Immature natural killer cell (primary cell): ENCODE measurements around the gene PTOV1. TPM values are rescaled to one million over a fixed set of nuclear protein-coding genes. Genes with fewer than 3 reads are reported as not detected.
A peak's percentile ranks its signal among the peaks of the same experiment; 100 is the strongest.

Source experiments
- DNase-seq, 3 donors: peaks; one replicate each; pipeline ENCODE4 v3.0.0; 2022; ENCODE audit warnings: mixed read lengths in 1 of 3
- H3K27ac Mint-ChIP-seq, 6 donors: one replicate each; pipeline ENCODE4 v1.8.0; 2020; ENCODE audit warnings: mixed read lengths in 6 of 6, mild to moderate bottlenecking in 5 of 6, inconsistent platforms in 4 of 6, moderate library complexity in 3 of 6
- H3K27me3 Mint-ChIP-seq, 3 donors: one replicate each; pipeline ENCODE4 v1.8.0; 2020 to 2021; ENCODE audit warnings: low read depth in 3 of 3, mild to moderate bottlenecking in 3 of 3, mixed read lengths in 3 of 3, moderate library complexity in 3 of 3, inconsistent platforms in 1 of 3
- H3K36me3 Mint-ChIP-seq, 3 donors: one replicate each; pipeline ENCODE4 v1.8.0; 2020; ENCODE audit warnings: mixed read lengths in 3 of 3, inconsistent platforms in 2 of 3, mild to moderate bottlenecking in 2 of 3
- H3K4me1 Mint-ChIP-seq, 2 donors: one replicate each; pipeline ENCODE4 v1.8.0; 2020; ENCODE audit warnings: inconsistent platforms in 2 of 2, mild to moderate bottlenecking in 2 of 2, mixed read lengths in 2 of 2, moderate library complexity in 1 of 2
- H3K4me3 Mint-ChIP-seq, 5 donors: one replicate each; pipeline ENCODE4 v1.8.0; 2020; ENCODE audit warnings: mild to moderate bottlenecking in 5 of 5, mixed read lengths in 5 of 5, inconsistent platforms in 3 of 5, moderate library complexity in 3 of 5
- H3K9me3 Mint-ChIP-seq, 6 donors: one replicate each; pipeline ENCODE4 v1.8.0; 2020; ENCODE audit warnings: mild to moderate bottlenecking in 6 of 6, mixed read lengths in 6 of 6, inconsistent platforms in 4 of 6, moderate library complexity in 3 of 6
- polyA plus RNA-seq, 3 donors: library from polyadenylated mRNA; unstranded; fragments of 300-500 nt; fragmentation: Illumina TruSeq; gene quantifications; one replicate each; pipeline ENCODE4 v1.2.3, GENCODE V29; 2021

Gene PTOV1
- polyA plus RNA-seq, 3 donors from 2014 or later: 32.0 to 59.7 (median 41.4) TPM

DNA sequence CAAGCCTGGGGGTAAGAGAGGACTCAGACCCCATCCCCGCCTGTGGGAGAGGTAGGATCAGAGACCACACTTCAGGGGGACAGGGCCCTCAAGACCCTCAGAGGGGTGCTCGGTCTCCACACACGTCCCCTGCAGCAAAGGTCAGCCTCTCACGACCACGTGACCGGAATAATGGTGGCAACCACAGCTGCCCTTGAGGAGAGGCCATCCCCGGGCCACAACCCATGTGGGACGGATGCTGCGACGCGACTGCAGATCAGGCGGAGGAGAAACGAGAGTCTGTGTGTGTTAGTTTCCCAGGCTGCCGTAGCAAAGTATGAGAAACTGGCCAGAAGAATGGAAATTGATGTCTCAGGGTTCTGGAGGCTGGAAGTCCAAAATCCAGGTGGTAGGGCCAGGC lies 23.9 kb upstream of the PTOV1 start:
- Mint-ChIP-seq H3K27me3 (peaks cover 0 to 2% (median 0%) of the 10 kb centered on the region in 3 donors), H3K4me1 (peaks cover 0 to 2% of the 10 kb centered on the region in 2 donors), H3K36me3 (peaks cover 0 to 4% (median 0%) of the 10 kb centered on the region in 3 donors), H3K27ac (peak overlapping the region in 1 of 6 donors; percentile 17), H3K9me3 (no peaks in the 10 kb centered on the region), H3K4me3 (no peak overlapping the region)
- DNase-seq: no peak

DNA sequence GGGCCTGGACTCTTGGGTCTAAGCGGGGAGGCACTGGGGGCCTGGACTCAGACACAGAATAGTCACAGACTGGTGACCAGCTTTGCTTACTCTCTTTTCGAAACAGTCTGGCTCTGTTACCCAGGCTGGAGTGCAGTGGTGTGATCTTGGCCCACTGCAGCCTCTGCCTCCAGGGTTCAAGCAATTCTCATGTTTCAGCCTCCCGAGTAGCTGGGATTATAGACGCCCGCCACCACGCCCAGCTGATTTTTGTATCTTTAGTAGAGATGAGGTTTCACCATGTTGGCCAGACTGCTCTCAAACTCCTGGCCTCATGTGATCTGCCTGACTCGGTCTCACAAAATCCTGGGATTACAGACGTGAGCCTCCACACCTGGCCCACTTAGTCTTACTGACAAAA lies 21.8 kb upstream of the PTOV1 start:
- Mint-ChIP-seq H3K27ac (no peak overlapping the region), H3K4me1 (peaks cover 0 to 2% of the 10 kb centered on the region in 2 donors), H3K4me3 (no peak overlapping the region), H3K9me3 (no peaks in the 10 kb centered on the region), H3K27me3 (peaks cover 0 to 2% (median 0%) of the 10 kb centered on the region in 3 donors), H3K36me3 (peaks cover 8 to 15% (median 9%) of the 10 kb centered on the region in 3 donors)
- no peak for DNase-seq

DNA sequence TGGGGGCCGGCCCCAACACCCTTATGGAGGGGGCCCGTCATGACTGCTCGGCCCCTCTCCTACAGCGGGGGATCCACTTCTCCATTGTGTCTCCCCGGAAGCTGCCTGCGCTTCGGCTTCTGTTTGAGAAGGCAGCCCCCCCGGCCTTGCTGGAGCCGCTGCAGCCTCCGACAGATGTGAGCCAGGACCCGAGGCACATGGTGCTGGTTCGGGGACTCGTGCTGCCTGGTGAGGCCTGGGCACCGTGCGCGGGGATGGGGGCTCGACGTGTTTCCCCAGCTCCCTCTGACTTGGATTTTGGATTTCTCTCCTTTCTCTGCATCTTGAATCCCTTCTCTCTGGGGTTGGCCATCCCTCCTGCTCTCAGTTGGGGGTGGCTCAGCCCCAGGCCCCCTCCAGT lies 21.2 kb upstream of the PTOV1 start:
- peaks cover 0 to 2% of the 10 kb centered on the region in 2 donors for H3K4me1 Mint-ChIP-seq
- no peak overlapping the region for H3K4me3 Mint-ChIP-seq
- H3K9me3 Mint-ChIP-seq: no peaks in the 10 kb centered on the region
- no peak overlapping the region for H3K27ac Mint-ChIP-seq
- H3K27me3 Mint-ChIP-seq: peaks cover 0 to 2% (median 0%) of the 10 kb centered on the region in 3 donors
- peaks cover 11 to 17% (median 11%) of the 10 kb centered on the region in 3 donors for H3K36me3 Mint-ChIP-seq
- no peak for DNase-seq

DNA sequence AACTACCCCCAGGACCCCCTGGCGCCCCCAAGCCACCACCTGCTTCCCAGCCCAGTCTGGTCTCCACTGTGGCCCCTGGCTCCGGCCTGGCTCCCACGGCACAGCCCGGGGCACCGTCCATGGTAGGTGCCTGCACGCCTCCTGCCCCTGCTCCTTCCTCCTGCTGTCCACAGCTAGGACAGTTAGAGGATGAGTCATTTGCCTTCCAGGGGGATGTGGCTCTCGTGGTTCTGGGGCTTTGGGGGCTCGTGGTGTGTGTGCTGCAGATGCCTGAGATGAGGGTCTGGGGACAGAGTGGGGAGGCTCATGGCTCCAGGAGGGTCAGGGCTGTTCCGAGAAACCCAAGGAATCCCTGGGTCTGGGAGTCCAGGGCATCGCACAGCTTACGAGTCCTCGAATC lies 20.2 kb upstream of the PTOV1 start:
- Mint-ChIP-seq H3K27ac (no peak overlapping the region), H3K9me3 (no peaks in the 10 kb centered on the region)
- no peak for DNase-seq

DNA sequence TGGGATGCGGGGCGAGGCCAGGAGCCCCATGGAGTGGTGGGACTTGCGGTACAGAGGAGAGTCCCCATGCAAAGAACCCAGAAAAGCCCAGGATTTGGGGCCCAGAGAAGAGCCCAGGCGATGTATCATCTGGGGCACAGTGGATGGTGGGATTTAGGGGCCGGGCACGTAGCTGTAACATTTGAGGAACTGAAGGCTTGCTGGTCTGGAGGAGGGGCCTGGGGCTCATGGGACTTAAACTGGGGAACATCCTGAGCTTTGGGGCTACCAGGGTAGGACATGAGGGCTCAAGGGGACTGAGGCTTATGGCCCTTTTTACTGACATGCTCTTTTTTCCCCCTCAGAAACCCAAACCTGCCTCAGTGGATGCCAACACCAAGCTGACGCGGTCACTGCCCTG lies 19.4 kb upstream of the PTOV1 start:
- Mint-ChIP-seq H3K4me3 (no peak overlapping the region), H3K36me3 (peaks cover 12 to 23% (median 13%) of the 10 kb centered on the region in 3 donors), H3K4me1 (peaks cover 0 to under 1% of the 10 kb centered on the region in 2 donors), H3K27ac (no peak overlapping the region), H3K9me3 (no peaks in the 10 kb centered on the region), H3K27me3 (peaks cover 0 to 2% (median 0%) of the 10 kb centered on the region in 3 donors)
- DNase-seq: no peak

More for the DNA sequence above, 20.2 kb upstream of the PTOV1 start:
- Mint-ChIP-seq H3K4me3 (no peak overlapping the region), H3K4me1 (peaks cover 0 to 2% of the 10 kb centered on the region in 2 donors), H3K36me3 (peaks cover 12 to 23% (median 13%) of the 10 kb centered on the region in 3 donors), H3K27me3 (peaks cover 0 to 2% (median 0%) of the 10 kb centered on the region in 3 donors)

DNA sequence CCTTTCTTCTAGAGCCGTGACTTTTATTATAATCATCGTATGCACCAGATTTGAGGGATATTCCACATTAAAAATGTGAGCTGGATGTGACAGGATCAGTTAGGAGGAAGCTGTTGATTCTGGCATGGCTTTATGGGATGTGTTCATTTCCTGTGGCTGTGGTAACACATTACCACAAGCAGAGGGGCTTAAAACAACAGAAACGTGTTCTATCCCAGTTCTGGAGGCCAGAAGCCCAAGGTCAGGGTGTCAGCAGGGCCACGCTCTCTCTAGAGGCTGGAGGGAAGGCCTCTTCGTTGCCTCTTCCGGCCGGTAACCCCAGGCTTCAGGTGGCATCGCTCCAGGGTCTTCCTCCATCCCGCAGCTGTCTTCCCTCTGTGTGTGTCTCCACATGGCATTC lies 18.4 kb upstream of the PTOV1 start:
- peaks cover 15 to 27% (median 20%) of the 10 kb centered on the region in 3 donors for H3K36me3 Mint-ChIP-seq
- H3K9me3 Mint-ChIP-seq: no peaks in the 10 kb centered on the region
- no peak overlapping the region for H3K4me3 Mint-ChIP-seq
- no peak for DNase-seq
- H3K27me3 Mint-ChIP-seq: peaks cover 0 to 2% (median 0%) of the 10 kb centered on the region in 3 donors
- peaks cover 6 to 7% of the 10 kb centered on the region in 2 donors for H3K4me1 Mint-ChIP-seq
- peak overlapping the region in 2 of 6 donors; percentile 8 to 34 for H3K27ac Mint-ChIP-seq

DNA sequence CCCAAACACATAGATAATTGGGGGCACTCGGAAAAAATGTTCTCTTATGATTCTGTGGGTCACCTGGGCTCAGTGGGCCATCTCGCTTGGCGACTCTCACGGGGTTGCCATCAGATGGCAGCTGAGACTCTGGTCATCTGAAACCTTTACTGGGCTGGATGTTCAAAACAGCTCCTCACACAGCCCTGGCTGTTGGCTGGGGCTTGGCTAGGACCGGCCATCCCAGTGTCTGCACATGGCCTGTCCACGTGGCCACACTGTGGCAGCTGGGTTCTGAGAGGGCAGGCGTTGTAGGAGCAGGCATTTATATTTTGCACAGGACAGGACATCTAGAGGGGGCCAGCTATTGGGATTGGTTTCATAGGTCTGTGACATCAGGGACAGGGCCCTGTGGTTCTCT lies 17.4 kb upstream of the PTOV1 start:
- Mint-ChIP-seq H3K27ac (no peak overlapping the region), H3K36me3 (peaks cover 20 to 32% (median 28%) of the 10 kb centered on the region in 3 donors), H3K4me1 (peaks cover 12 to 13% of the 10 kb centered on the region in 2 donors), H3K9me3 (no peaks in the 10 kb centered on the region), H3K27me3 (peaks cover 0 to 2% (median 2%) of the 10 kb centered on the region in 3 donors), H3K4me3 (no peak overlapping the region)
- DNase-seq: no peak

DNA sequence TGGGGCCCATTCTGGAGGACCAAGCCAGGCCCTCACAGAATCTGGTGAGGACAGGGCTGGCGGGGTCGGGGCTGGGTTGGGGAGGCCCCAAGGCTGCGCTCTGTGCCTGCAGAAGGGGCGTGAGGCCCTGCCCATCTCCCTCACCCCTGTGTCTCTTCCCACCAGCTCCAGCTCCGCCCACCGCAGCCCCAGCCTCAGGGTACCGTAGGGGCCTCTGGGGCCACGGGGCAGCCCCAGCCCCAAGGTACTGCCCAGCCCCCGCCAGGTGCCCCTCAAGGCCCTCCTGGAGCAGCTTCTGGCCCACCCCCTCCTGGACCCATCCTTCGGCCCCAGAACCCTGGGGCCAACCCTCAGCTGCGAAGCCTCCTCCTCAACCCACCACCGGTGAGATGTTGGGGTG lies 15.4 kb upstream of the PTOV1 start:
- Mint-ChIP-seq H3K4me1 (peaks cover 12 to 16% of the 10 kb centered on the region in 2 donors), H3K27me3 (peaks cover 0 to 2% (median 2%) of the 10 kb centered on the region in 3 donors), H3K27ac (no peak overlapping the region)

DNA sequence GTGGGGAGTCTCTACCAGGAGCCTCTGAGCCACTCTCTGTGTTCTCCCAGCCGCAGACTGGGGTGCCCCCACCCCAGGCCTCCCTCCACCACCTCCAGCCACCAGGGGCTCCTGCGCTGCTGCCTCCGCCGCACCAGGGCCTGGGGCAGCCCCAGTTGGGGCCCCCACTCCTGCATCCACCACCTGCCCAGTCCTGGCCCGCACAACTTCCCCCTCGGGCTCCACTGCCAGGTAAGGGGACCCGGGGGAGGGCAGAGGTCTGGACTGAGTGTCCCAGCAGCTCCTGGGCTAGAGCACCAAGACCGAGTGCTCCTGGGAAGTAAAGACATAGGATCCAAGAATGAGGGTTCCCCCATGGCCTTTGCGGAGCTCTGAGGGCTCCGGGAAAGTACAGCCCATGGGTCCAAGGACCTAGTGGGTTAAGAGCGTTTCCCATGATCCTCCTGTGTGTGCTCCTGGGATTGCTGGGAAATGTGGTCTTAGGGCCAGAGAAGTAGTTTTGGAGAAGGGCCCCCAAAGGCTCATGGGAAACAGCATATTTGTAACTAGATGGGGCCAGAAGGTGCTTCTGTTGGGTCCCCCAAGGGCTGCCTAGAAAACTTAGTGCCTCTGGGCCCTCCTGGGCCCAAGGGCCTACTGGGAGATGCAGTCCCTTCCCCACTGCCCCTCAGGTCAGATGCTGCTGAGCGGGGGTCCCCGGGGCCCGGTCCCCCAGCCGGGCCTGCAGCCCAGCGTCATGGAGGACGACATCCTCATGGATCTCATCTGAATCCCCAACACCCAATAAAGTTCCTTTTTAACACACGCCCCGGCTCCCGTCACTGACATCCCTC lies 14.6 kb upstream of the PTOV1 start:
- no peaks in the 10 kb centered on the region for H3K9me3 Mint-ChIP-seq
- H3K27ac Mint-ChIP-seq: no peak overlapping the region
- H3K27me3 Mint-ChIP-seq: peaks cover 0 to 2% (median under 1%) of the 10 kb centered on the region in 3 donors
- H3K4me3 Mint-ChIP-seq: no peak overlapping the region
- no peak for DNase-seq
- peaks cover 12 to 16% of the 10 kb centered on the region in 2 donors for H3K4me1 Mint-ChIP-seq
- peaks cover 25 to 38% (median 35%) of the 10 kb centered on the region in 3 donors for H3K36me3 Mint-ChIP-seq

More for the DNA sequence above, 15.4 kb upstream of the PTOV1 start:
- H3K36me3 Mint-ChIP-seq: peaks cover 25 to 38% (median 35%) of the 10 kb centered on the region in 3 donors
- no peak for DNase-seq
- H3K4me3 Mint-ChIP-seq: no peak overlapping the region
- H3K9me3 Mint-ChIP-seq: no peaks in the 10 kb centered on the region

DNA sequence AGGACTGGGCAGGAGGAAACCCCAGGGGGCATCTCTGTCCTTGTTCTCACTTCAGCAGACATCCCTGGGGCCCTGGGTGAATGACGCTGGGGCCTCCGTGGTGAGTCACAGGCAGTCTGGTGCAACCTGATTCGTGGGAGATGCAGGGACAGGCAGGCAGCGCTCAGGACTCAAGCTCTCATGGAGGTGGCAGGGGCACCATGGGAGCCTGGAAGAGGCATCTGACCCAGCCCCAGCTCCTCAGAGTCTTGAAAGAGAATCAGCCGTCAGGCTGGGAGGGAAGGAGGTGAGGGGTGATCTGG lies 14.0 kb upstream of the PTOV1 start:
- peaks cover 12 to 16% of the 10 kb centered on the region in 2 donors for H3K4me1 Mint-ChIP-seq
- H3K27ac Mint-ChIP-seq: peak overlapping the region in 2 of 6 donors; percentile 29 to 40
- no peak for DNase-seq
- peaks cover 0 to 2% (median 0%) of the 10 kb centered on the region in 3 donors for H3K27me3 Mint-ChIP-seq
- H3K4me3 Mint-ChIP-seq: no peak overlapping the region
- no peaks in the 10 kb centered on the region for H3K9me3 Mint-ChIP-seq
- peaks cover 25 to 38% (median 35%) of the 10 kb centered on the region in 3 donors for H3K36me3 Mint-ChIP-seq

DNA sequence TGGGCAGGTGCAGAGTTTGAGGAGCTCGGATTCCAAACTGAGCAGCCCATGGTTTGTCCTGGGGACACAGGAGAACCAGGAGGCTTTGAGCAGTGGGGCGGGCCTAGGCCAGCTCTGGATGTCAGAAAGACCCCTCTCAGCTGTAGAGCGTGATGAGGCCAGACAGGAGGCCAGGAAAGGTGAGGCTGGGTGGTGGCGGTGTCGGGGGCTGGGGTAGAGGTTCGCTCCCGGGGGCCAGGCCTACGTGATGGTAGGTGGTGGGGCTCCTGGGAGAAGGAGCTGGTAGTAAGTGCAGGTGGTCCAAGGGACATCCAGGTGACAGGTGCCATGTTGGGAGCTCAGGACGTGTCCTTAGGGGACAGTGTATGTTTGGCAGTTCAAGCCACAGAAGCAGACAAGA lies 13.5 kb upstream of the PTOV1 start:
- H3K27me3 Mint-ChIP-seq: peaks cover 0 to 2% (median 0%) of the 10 kb centered on the region in 3 donors
- no peak overlapping the region for H3K4me3 Mint-ChIP-seq
- H3K4me1 Mint-ChIP-seq: peaks cover 12 to 16% of the 10 kb centered on the region in 2 donors
- no peak for DNase-seq
- peak overlapping the region in 3 of 6 donors; percentile 12 to 40 (median 16) for H3K27ac Mint-ChIP-seq
- H3K36me3 Mint-ChIP-seq: peaks cover 22 to 35% (median 33%) of the 10 kb centered on the region in 3 donors
- H3K9me3 Mint-ChIP-seq: no peaks in the 10 kb centered on the region

DNA sequence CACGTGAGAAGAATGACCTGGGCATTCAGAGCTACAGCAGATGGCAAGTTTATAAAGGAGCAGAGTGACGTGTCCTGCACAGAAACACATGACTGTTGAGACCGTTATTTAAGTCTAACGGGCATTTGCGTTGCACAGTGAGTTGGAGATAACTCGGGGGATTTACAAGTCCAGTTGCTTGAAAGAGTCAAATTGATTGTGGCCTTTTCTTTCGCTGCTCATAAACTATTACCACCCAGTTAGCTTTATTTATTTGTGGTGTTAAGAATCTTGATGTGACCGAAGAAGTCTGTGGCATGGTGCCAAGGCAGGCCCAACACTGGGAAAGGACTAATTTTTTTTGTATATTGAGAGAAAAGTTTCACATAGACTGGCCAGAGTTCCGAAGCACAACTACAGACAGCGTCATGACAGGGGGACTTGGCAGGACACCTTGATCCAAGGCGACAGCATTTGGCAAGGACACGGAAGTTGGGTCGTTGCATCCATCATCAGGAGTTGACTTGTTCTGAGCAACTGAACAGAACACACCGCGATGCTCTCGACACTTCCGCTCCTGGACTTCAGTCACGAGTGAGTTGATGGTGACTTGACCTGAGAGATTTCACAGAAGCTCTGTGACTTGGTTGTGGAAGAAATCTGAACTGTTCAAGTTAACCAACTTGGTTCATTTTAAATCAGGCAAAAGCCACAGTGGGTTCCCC lies 11.9 kb upstream of the PTOV1 start:
- peaks cover 12 to 16% of the 10 kb centered on the region in 2 donors for H3K4me1 Mint-ChIP-seq
- DNase-seq: no peak
- H3K36me3 Mint-ChIP-seq: peaks cover 16 to 26% (median 23%) of the 10 kb centered on the region in 3 donors
- no peak overlapping the region for H3K27ac Mint-ChIP-seq
- peak overlapping the region in 1 of 5 donors; percentile 1 for H3K4me3 Mint-ChIP-seq
- H3K27me3 Mint-ChIP-seq: peaks cover 0 to 2% (median 1%) of the 10 kb centered on the region in 3 donors
- no peaks in the 10 kb centered on the region for H3K9me3 Mint-ChIP-seq

DNA sequence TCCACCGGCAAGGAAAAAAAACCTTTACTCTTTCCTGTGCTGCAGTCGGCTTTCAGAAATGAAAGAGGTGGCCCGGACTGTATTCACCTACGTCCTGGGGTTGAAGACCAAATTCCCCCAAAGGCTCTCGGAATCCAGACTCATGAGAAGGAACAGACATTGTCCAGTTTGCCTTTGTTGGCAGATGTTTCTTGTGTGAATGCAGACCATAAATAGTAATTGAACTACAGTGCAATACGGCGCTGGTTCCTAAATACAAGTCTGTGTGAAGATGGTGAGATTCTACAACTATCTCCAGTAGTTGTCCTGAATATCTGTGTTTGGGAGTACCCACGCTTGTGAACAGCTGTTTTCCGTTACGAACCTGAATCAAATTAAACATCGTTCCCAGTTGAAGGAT lies 11.2 kb upstream of the PTOV1 start:
- no peak overlapping the region for H3K27ac Mint-ChIP-seq

DNA sequence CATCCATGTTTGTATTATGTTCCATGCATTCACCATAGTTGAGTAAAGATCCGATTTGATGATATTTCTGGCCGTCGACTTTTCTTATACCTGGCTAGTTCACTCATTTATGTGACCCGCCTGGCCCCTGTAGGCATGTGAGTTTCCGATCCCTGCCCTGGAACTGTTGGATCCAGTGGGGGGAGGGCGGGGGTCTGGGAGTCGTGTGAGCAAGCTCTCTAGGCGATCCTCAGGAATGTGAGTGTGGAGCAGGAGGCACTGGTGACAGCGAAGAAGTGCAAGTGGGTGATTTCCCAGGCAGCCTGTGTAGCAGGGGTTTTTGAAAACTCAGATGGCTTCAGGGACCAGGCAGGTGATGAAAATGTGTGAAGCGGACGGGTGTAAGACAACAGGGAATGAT lies 10.6 kb upstream of the PTOV1 start:
- peaks cover 13 to 21% (median 14%) of the 10 kb centered on the region in 3 donors for H3K36me3 Mint-ChIP-seq
- H3K4me3 Mint-ChIP-seq: no peak overlapping the region
- DNase-seq: no peak
- H3K9me3 Mint-ChIP-seq: no peaks in the 10 kb centered on the region
- no peak overlapping the region for H3K27ac Mint-ChIP-seq
- H3K27me3 Mint-ChIP-seq: peaks cover 0 to 2% (median 1%) of the 10 kb centered on the region in 3 donors
- peaks cover 12 to 16% of the 10 kb centered on the region in 2 donors for H3K4me1 Mint-ChIP-seq

More for the DNA sequence above, 11.2 kb upstream of the PTOV1 start:
- Mint-ChIP-seq H3K4me3 (no peak overlapping the region), H3K36me3 (peaks cover 14 to 23% (median 20%) of the 10 kb centered on the region in 3 donors), H3K27me3 (peaks cover 0 to 2% (median 1%) of the 10 kb centered on the region in 3 donors), H3K9me3 (no peaks in the 10 kb centered on the region), H3K4me1 (peaks cover 12 to 16% of the 10 kb centered on the region in 2 donors)
- DNase-seq: no peak
